Measurements from ENCODE around the gene H1-8. TPM values are rescaled to one million over a fixed set of nuclear protein-coding genes. Genes with fewer than 3 reads are reported as not detected.

Gene H1-8
- total RNA-seq, 5 donors from 2014 or later (not counting 1 experiment from before 2014, with no cell fraction given): not detected

DNA sequence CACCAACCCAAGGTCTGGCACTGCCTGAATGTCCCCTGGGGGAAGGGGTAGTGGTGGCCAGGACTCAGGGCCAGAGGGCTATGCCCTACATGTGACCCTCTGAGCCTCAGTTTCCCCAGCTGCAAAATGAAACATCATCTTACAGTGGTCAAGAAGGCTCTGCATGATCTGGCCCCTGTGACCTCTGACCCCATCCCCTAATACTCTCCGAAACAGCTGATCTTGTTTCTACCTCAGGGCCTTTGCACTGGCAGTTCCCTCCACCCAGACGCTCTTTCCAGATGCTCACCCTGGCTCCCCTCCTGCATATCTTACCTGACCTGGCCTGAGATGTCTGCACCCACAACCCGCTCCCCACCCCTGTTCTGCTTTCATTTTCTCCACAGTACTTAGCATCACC is 41.7 kb downstream of the H1-8 start:
- ATAC-seq (replicated peaks in 1 of 4) (no peak), DNase-seq (no peak)
- H3K4me3 Mint-ChIP-seq: no peak overlapping the region
- Histone ChIP-seq H3K9me3 (no peaks in the 10 kb centered on the region), H3K4me1 (ENCODE audit: control insufficient read depth in 1 of 2, extremely low read depth in 1 of 2, insufficient read depth in 2 of 2, low read length in 2 of 2) (peaks cover 0 to 9% of the 10 kb centered on the region in 2 experiments), H3K4me3 (ENCODE audit: control insufficient read depth in 1 of 2, extremely low read depth in 1 of 2, low read length in 1 of 2) (no peak overlapping the region), H3K27ac (ENCODE audit: low read length) (no peak overlapping the region), H3K36me3 (ENCODE audit: control insufficient read depth in 2 of 2, extremely low read depth in 1 of 2, insufficient read depth in 1 of 2, low read length in 1 of 2) (peaks cover 2 to 5% of the 10 kb centered on the region in 2 donors), H3K27me3 (replicated peaks in 1 of 2; ENCODE audit: control insufficient read depth in 2 of 2, extremely low read depth in 1 of 2, insufficient read depth in 2 of 2, low read length in 1 of 2) (peaks cover 0 to 2% of the 10 kb centered on the region in 2 experiments)
- H3K27me3 Mint-ChIP-seq: no peaks in the 10 kb centered on the region
- WGBS (ENCODE audit: insufficient coverage): 55% methylated on average over 3 of the region's 3 CpGs
- ChIA-PET POLR2A (no interaction called here), CTCF (no interaction called here)
- H3K27ac Mint-ChIP-seq: peak overlapping the region in 1 of 2 donors; percentile 28
- no peaks in the 10 kb centered on the region for H3K9me3 Mint-ChIP-seq
- H3K4me1 Mint-ChIP-seq: peaks cover 0 to 3% (median 0%) of the 10 kb centered on the region in 3 donors
- H3K36me3 Mint-ChIP-seq: no peaks in the 10 kb centered on the region

DNA sequence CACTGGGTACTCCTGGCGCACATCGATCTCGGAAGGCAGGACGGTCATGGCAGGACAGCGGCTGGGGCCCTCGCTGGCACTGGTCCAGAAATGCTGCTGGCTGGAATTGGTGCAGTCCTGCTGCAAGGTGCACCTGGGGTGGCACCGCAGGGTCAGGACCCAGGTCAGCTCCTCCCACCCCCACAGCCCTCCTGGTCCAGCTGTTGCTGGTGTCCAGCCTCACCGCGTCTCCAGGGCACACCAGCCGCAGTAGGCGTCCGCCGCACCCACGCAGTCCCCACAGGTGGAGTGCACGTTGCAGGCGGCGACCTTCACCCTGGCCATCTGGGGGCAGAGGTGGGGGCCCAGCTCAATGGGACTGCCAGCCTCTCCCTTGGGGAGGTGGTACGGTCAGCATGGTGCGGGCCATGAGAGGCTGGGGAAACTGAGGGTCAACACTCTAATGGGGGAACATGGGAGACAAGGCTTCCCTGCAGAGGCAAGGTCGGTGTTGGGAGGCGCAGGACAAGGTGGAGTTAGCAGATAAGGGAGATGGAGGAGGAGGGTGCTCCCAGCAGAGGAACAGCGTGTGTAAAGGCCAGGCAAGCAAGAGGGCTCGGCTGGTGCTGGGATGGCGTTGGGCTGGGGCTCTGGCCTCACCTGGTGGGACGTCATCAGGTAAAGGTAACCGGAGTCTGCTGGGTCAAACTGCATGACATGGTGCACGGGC is 43.1 kb downstream of the H1-8 start:
- H3K36me3 ChIP-seq (ENCODE audit: control insufficient read depth in 2 of 2, extremely low read depth in 1 of 2, insufficient read depth in 1 of 2, low read length in 1 of 2): peaks cover 2 to 5% of the 10 kb centered on the region in 2 donors
- Mint-ChIP-seq H3K27me3 (no peaks in the 10 kb centered on the region), H3K9me3 (no peaks in the 10 kb centered on the region), H3K27ac (no peak overlapping the region), H3K4me1 (no peaks in the 10 kb centered on the region), H3K4me3 (no peak overlapping the region), H3K36me3 (no peaks in the 10 kb centered on the region)
- no peaks in the 10 kb centered on the region for H3K9me3 ChIP-seq
- no peak for ATAC-seq (replicated peaks in 1 of 4)
- ChIA-PET CTCF (no interaction called here), POLR2A (no interaction called here)
- DNase-seq: no peak
- 97% methylated on average over 25 of the region's 27 CpGs for WGBS (ENCODE audit: insufficient coverage)
- peaks cover 0 to 2% of the 10 kb centered on the region in 2 experiments for H3K27me3 ChIP-seq (replicated peaks in 1 of 2; ENCODE audit: control insufficient read depth in 2 of 2, extremely low read depth in 1 of 2, insufficient read depth in 2 of 2, low read length in 1 of 2)
- H3K27ac ChIP-seq (ENCODE audit: low read length): no peak overlapping the region
- no peak overlapping the region for H3K4me3 ChIP-seq (ENCODE audit: control insufficient read depth in 1 of 2, extremely low read depth in 1 of 2, low read length in 1 of 2)
- H3K4me1 ChIP-seq (ENCODE audit: control insufficient read depth in 1 of 2, extremely low read depth in 1 of 2, insufficient read depth in 2 of 2, low read length in 2 of 2): peaks cover 0 to 3% of the 10 kb centered on the region in 2 experiments

DNA sequence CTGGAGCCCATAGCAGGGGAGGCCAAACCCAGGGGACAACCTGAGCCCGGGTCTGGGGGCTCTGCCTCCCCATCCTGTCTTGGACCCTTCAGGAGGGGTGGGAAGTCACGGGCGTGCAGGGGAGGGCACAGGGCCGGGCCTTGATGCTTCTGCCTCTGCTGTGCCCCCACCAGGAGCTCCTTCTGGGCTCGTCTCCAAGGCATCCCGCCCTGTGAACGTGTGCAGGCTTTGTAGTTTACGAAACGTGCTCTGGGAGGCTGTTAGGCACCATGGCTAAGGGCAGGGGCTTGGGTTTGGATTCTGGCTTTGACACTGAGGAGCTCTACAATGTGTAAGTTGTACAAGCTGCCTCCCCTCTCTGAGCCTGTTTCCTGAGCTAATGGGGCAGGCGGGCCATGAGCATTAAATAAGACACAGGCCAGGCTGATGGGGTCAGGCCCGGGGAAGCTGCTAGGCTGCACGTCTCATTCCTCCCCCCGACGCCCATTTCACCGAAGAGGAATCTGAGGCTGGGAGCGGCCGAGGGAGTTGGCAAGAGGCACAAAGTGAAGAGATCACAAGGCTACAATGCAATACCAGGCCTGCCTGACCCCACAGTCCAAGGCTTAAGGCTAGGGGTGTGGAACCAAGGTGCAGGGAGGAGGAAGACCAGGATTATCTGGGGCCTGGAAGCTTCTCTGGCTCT is 43.9 kb downstream of the H1-8 start:
- Histone ChIP-seq H3K27ac (ENCODE audit: low read length) (no peak overlapping the region), H3K27me3 (replicated peaks in 1 of 2; ENCODE audit: control insufficient read depth in 2 of 2, extremely low read depth in 1 of 2, insufficient read depth in 2 of 2, low read length in 1 of 2) (peaks cover 0 to 2% of the 10 kb centered on the region in 2 experiments), H3K9me3 (no peaks in the 10 kb centered on the region), H3K4me3 (ENCODE audit: control insufficient read depth in 1 of 2, extremely low read depth in 1 of 2, low read length in 1 of 2) (no peak overlapping the region), H3K36me3 (ENCODE audit: control insufficient read depth in 2 of 2, extremely low read depth in 1 of 2, insufficient read depth in 1 of 2, low read length in 1 of 2) (peaks cover 2 to 5% of the 10 kb centered on the region in 2 donors), H3K4me1 (ENCODE audit: control insufficient read depth in 1 of 2, extremely low read depth in 1 of 2, insufficient read depth in 2 of 2, low read length in 2 of 2) (peaks cover 0 to 3% of the 10 kb centered on the region in 2 experiments)
- Mint-ChIP-seq H3K4me3 (no peak overlapping the region), H3K27me3 (no peaks in the 10 kb centered on the region), H3K4me1 (peaks cover 0 to 8% (median 2%) of the 10 kb centered on the region in 3 donors), H3K27ac (no peak overlapping the region), H3K9me3 (no peaks in the 10 kb centered on the region), H3K36me3 (no peaks in the 10 kb centered on the region)
- CTCF ChIA-PET: no interaction called here
- DNase-seq (no peak), ATAC-seq (replicated peaks in 1 of 4) (no peak)
- 89% methylated on average over 16 of the region's 17 CpGs for WGBS (ENCODE audit: insufficient coverage)
- POLR2A ChIA-PET: no interaction called here

DNA sequence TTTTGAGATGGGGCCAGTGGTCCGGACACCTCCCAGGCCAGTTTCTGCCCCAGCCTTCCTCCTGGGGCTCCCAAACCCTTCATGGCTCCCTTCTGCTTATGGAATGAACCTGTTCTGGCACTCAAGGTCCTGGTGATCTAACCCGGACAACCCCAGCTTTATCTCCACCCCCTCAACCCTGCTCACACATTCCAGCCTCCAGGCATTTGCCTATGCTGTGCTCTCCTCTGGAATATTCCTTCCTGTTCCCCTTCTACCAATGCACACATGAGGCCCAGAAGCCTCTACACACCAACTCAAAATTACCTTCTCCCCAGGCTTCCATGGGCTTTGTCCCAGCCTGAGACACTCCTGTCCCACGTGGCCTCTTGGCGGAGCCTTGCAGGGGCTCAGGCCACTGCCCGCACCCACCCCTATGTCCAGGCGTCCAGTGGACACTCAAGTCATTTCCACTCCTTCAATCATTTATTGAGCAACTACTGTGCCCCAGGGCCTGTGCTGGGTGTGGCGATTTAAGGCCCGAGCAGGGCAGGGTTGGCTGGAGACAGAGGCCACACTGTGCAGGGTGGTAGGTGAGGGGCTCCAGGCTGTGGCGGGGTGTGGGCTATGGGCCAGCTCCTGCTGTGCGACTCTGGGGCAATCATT is 44.7 kb downstream of the H1-8 start:
- no peak overlapping the region for H3K4me3 ChIP-seq (ENCODE audit: control insufficient read depth in 1 of 2, extremely low read depth in 1 of 2, low read length in 1 of 2)
- H3K27me3 ChIP-seq (replicated peaks in 1 of 2; ENCODE audit: control insufficient read depth in 2 of 2, extremely low read depth in 1 of 2, insufficient read depth in 2 of 2, low read length in 1 of 2): peaks cover 0 to 2% of the 10 kb centered on the region in 2 experiments
- H3K36me3 ChIP-seq (ENCODE audit: control insufficient read depth in 2 of 2, extremely low read depth in 1 of 2, insufficient read depth in 1 of 2, low read length in 1 of 2): peaks cover 2 to 5% of the 10 kb centered on the region in 2 donors
- no peak overlapping the region for H3K27ac ChIP-seq (ENCODE audit: low read length)
- ChIA-PET CTCF (no interaction called here), POLR2A (no interaction called here)
- no peaks in the 10 kb centered on the region for H3K9me3 ChIP-seq
- Mint-ChIP-seq H3K36me3 (no peaks in the 10 kb centered on the region), H3K27me3 (no peaks in the 10 kb centered on the region), H3K9me3 (no peaks in the 10 kb centered on the region), H3K4me3 (no peak overlapping the region), H3K27ac (no peak overlapping the region), H3K4me1 (peaks cover 3 to 10% (median 5%) of the 10 kb centered on the region in 3 donors)
- no peak for ATAC-seq (replicated peaks in 1 of 4)
- H3K4me1 ChIP-seq (ENCODE audit: control insufficient read depth in 1 of 2, extremely low read depth in 1 of 2, insufficient read depth in 2 of 2, low read length in 2 of 2): peaks cover 0 to 11% of the 10 kb centered on the region in 2 experiments
- 95% methylated on average over 6 of the region's 10 CpGs for WGBS (ENCODE audit: insufficient coverage)
- no peak for DNase-seq

DNA sequence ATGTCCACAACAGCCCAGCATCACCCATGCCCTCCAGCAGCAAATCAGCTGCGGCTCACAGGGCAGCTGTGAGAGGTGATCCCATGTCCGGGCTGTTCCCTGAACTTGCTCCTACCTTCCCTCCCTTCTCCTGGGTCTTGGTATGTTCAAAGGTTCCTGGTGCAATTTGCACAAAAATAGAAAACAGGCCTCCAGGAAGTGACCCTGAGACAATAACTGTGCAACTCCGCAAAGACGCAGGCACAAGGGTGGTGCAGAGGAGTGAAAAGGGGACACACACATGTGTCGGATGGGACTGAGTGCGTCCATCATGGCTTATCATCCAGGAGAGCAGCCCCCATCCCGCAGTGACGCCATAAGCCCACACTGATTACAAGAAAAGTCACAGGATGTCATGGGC is 47.2 kb downstream of the H1-8 start:
- peaks cover 0 to 9% of the 10 kb centered on the region in 2 experiments for H3K27me3 ChIP-seq (replicated peaks in 1 of 2; ENCODE audit: control insufficient read depth in 2 of 2, extremely low read depth in 1 of 2, insufficient read depth in 2 of 2, low read length in 1 of 2)
- Mint-ChIP-seq H3K4me3 (no peak overlapping the region), H3K27ac (no peak overlapping the region), H3K36me3 (no peaks in the 10 kb centered on the region), H3K4me1 (peaks cover 22 to 33% (median 27%) of the 10 kb centered on the region in 3 donors), H3K9me3 (no peaks in the 10 kb centered on the region), H3K27me3 (no peaks in the 10 kb centered on the region)
- peaks cover 2 to 5% of the 10 kb centered on the region in 2 donors for H3K36me3 ChIP-seq (ENCODE audit: control insufficient read depth in 2 of 2, extremely low read depth in 1 of 2, insufficient read depth in 1 of 2, low read length in 1 of 2)
- 95% methylated on average over 6 of the region's 8 CpGs for WGBS (ENCODE audit: insufficient coverage)
- DNase-seq (no peak), ATAC-seq (replicated peaks in 1 of 4) (no peak)
- H3K4me3 ChIP-seq (ENCODE audit: control insufficient read depth in 1 of 2, extremely low read depth in 1 of 2, low read length in 1 of 2): no peak overlapping the region
- ChIA-PET POLR2A (no interaction called here), CTCF (interaction anchor here in 1 of 2 donors (0.5 kb wide), 1 partner anchor 46 kb away, joined by 7 read pairs; no protein-coding TSS in a partner anchor)
- H3K4me1 ChIP-seq (ENCODE audit: control insufficient read depth in 1 of 2, extremely low read depth in 1 of 2, insufficient read depth in 2 of 2, low read length in 2 of 2): peaks cover 14 to 36% of the 10 kb centered on the region in 2 experiments
- no peak overlapping the region for H3K27ac ChIP-seq (ENCODE audit: low read length)
- H3K9me3 ChIP-seq: no peaks in the 10 kb centered on the region

DNA sequence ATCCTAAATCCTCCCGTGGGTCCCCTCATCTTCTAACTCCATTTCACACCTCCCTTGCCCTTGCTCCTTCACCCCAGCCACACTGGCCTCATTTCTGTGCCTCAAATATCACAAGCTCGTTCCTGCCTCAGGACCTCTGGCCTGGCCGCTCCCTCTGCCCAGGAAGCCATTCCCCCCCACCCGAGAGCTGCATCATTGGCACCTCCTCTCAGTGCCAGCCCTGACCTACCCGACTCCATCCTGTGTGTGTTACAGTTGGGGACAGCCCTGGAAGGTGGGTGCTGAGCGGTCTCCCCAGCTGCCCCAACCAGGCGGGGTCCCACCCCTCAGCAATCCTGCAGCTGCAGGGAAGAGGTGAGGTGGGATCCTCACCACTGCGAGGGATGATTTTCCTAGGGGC is 49.0 kb downstream of the H1-8 start:
- Mint-ChIP-seq H3K9me3 (no peaks in the 10 kb centered on the region), H3K27ac (peak overlapping the region in 1 of 2 donors; percentile 53), H3K36me3 (no peaks in the 10 kb centered on the region), H3K4me3 (peak overlapping the region in 1 of 3 donors; percentile 9), H3K4me1 (peaks cover 22 to 42% (median 28%) of the 10 kb centered on the region in 3 donors), H3K27me3 (no peaks in the 10 kb centered on the region)
- Histone ChIP-seq H3K27ac (ENCODE audit: low read length) (no peak overlapping the region), H3K4me3 (ENCODE audit: control insufficient read depth in 1 of 2, extremely low read depth in 1 of 2, low read length in 1 of 2) (no peak overlapping the region), H3K36me3 (ENCODE audit: control insufficient read depth in 2 of 2, extremely low read depth in 1 of 2, insufficient read depth in 1 of 2, low read length in 1 of 2) (no peaks in the 10 kb centered on the region), H3K4me1 (ENCODE audit: control insufficient read depth in 1 of 2, extremely low read depth in 1 of 2, insufficient read depth in 2 of 2, low read length in 2 of 2) (peaks cover 14 to 52% of the 10 kb centered on the region in 2 experiments), H3K27me3 (replicated peaks in 1 of 2; ENCODE audit: control insufficient read depth in 2 of 2, extremely low read depth in 1 of 2, insufficient read depth in 2 of 2, low read length in 1 of 2) (peaks cover 0 to 17% of the 10 kb centered on the region in 2 experiments), H3K9me3 (no peaks in the 10 kb centered on the region)
- no peak for ATAC-seq (replicated peaks in 1 of 4)
- WGBS (ENCODE audit: insufficient coverage): 80% methylated on average over 2 of the region's 8 CpGs
- POLR2A ChIA-PET: no interaction called here
- CTCF ChIA-PET: no interaction called here
- DNase-seq: no peak
